Germinal center (tissue), 1 donor: Measurements from ENCODE around the gene MORN3.
"Not testable (repeated sequence)": the region's sequence is repeated elsewhere in the genome, so short reads cannot be mapped to it uniquely, and the experiment has no call there.

Experiments used
- DNase-seq: peaks from one replicate; pipeline ENCODE4 v3.0.0; 2012; ENCODE audit warnings: mixed read lengths, low spot score

Gene MORN3

DNA sequence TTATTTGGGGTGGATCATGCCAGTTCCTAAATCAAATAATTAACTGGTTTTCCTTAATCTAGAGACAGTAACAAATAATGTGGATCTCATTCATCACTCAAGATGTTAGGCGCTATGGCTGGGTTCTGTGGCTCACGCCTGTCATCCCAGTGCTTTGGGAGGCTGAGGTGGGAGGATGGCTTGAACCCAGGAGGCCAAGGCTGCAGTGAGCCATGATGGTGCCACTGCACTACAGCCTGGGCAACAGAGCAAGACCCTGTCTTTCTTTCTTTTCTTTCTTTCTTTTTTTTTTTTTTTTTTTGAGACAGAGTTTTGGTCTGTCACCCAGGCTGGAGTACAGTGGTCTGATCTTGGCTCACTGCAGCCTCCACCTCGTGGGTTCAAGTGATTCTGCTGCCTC lies 23.3 kb upstream of the MORN3 start:
- not testable (repeated sequence) for DNase-seq

DNA sequence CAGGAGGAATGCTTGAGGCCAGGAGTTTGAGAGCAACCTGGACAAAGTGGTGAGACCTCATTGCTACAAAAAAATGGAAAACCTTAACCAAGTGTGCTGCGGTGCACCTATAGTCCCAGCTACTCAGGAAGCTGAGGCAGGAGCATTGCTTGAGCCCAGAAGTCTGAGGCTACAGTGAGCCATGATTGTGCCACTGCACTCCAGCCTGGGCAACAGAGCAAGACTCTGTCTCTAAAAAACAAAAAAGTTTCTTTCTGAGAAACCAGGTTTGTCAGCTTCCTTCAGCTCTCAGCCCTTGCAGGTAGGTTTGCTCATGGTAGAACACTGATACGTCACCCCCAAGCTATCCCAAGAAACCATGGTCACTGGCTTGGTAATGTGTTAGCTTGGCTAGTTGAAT lies 20.0 kb upstream of the MORN3 start:
- no peak for DNase-seq

DNA sequence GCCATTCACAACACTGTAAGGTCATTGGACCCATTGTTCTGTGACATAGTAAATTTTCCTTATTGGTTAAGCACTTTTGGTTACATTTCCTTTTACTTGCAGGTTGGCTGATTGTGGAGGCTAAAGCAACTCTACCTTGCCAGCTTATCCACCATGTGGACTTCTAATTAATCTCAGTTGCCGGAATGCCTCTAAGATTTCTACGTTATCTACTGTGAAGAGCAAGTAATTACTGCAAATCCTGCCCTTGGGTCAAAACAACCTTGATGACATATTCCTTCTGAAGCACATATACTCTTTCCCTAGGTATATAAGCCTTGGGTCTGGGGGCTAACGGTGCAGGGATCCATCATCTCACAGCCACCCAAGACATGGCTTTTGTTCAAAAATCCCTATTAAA lies 19.5 kb upstream of the MORN3 start:
- no peak for DNase-seq

DNA sequence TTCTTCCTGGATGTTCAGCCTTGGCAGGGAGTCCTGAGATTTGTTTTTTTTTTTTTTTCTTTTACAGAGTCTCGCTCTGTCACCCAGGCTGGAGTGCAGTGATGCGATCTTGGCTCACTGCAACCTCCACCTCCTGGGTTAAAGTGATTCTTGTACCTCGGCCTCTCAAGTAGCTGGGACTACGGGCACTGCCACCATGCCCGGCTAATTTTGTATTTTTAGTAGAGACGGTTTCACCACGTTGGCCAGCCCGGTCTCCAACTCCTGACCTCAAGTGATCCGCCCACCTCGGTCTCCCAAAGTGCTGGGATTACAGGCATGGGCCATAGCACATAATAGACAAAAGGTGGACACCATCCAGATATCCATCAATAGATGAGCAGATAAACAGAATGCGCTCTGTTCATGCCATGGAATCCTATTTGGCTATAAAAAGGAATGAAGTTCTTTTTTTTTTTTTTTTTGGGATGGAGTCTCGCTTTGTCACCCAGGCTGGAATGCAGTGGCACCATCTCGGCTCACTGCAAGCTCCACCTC lies 10.3 kb upstream of the MORN3 start:
- not testable (repeated sequence) for DNase-seq

DNA sequence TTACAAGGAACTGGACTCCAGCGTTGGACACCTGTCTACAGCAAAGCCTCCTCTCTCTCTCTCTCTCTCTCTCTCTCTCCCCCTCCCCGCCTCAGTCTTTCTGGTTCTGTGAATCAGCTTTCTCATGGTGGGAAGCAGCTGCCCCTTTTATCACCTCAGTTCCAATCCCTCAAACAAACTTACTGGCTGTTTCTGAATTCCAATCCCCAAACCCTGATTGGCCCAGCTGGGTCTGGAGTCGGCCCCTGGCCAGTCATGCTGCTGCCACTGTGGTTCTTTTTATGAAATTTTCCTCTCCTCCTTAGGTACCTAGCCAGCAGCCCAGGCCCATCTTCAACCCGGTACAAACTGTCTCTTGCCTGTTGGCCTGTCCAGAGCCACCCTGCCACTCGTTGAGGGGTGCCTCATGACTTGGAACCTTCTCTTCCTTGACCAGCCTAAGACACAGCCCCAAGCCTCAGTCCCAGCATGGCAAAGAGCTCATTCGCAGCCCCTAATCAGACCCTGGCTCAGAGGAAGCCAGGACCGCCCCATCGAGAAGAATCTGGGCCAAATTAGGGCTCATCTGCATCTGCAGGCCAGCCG lies 9.4 kb upstream of the MORN3 start:
- no peak for DNase-seq

DNA sequence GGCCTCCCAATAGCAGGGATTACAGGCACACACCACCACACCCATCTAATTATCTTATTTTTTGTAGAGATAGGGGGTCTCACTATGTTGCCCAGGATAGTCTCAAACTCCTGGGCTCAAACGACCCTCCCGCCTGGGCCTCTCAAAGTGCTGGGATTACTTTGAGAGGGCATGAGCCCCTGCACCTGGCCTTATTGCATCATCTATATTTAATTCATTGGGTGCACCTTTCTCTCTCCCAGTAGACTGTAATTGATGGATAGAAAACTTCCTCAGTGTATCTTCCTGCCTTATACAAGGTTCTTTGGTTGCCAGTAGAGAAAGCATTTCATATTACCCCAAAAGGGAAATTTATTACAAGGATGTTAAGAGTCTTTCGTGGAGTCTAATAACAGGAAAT lies 8.9 kb upstream of the MORN3 start:
- DNase-seq = no peak

DNA sequence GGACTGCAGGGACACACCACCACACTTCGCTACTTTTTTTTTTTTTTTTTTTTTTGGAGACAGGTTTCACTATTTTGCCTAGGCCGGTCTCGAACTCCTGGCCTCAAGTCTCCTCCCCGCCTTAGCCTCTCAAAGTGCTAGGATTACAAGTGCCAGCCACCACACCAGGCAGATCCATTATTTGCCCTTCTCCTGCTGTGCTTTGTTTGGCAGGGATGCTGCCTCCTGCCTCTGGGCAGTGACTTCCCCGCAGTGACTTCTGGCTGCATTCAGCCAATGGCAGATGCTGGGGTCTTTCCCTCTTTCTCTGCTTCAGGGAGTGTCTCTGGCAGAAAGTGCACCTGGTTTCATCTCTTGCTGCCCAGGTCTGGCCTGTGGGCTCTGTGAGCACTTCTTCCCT lies 6.7 kb upstream of the MORN3 start:
- DNase-seq = no peak

DNA sequence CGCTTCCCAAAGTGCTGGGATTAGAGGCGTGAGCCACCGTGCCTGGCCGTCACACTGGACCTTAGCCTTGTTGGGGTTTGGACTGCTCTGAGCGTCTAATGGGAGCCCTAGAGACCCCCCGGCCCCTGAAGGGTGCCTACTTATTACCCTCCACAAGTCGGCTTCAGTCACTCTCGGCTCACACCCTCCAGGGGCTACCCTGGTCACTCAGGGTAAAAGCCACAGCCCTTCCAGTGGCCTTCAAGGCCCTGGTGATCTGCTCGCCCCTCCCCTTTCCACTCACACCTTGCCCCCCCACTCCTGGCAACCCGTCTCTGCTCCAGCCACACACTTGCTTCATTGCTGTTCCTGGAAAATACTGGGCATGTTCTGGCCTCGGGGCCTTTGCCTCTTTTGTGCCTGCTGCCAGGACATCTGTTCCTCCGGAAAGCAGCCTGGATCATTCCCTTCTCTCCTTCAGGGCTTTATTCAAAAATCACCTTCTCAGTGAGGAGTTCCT lies 3.6 kb upstream of the MORN3 start:
- no peak for DNase-seq

DNA sequence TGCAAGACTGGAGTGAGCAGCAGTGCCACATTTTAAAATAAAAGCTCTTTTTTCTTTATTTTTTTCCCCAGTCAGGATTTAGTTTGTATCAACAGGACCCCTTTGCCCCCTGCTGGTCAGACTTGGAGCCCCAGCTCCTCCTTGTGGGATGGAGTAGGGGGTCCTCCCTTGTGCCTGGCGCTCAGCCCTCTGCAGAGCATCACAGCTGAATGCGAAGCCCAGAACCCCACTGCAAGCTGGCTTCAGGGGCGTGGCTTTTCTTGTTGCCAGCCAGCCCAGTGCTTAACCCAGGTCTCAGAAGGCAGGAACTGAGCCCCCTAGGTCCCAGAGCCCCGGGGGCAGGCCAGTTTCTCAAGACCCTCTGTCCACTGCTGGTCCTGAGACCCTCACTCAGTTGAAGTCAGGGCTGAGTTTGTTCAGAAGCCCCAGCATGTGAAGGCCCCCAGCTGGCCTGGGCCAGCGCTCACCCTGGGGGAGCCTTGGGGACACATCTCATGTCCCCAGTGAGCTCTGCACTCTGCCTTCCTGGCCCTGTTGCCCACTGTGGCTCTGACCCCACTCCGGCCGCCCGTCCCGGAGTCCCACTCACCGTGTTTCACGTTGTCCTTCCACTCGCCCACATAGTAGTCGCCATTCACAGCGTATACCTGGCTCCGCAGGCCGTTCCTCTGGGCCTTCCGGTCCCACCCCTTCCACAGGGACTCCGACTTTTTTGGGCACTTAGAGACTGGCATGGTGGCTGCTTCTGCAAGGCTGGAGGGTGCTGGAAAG lies 519 bp downstream of the MORN3 start:
- DNase-seq = no peak

DNA sequence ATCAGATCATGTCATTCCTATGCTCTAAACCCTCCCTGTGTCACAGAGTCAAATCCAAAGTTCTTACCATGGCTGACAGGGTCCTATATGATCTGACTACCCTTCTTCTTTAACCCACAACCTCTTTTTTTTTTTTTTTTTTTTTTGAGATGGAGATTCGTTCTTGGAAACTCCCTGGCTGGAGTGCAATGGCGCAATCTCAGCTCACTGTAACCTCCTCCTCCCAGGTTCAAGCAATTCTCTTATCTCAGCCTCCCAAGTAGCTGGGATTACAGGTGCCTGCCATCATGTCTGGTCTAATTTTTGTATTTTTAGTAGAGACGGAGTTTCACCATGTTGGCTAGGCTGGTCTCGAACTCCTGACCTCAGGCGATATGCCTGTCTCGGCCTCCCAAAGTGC lies 2.6 kb downstream of the MORN3 start:
- not testable (repeated sequence) for DNase-seq

DNA sequence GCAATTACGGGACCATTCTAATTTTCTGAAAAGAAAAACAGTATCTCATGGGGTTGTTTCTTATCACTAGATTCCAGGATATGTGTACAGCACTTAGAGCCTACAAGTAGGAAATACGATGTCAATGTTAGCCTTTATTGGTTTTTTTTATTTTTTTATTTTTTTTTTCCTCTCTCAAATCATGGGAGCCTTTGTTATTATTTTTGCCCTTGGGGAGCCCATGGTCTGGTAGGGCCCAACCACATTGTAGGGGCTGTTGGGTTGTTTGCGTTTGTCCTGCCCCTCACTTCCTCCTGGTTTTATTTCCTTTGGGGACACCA lies 5.9 kb downstream of the MORN3 start:
- DNase-seq = no peak

DNA sequence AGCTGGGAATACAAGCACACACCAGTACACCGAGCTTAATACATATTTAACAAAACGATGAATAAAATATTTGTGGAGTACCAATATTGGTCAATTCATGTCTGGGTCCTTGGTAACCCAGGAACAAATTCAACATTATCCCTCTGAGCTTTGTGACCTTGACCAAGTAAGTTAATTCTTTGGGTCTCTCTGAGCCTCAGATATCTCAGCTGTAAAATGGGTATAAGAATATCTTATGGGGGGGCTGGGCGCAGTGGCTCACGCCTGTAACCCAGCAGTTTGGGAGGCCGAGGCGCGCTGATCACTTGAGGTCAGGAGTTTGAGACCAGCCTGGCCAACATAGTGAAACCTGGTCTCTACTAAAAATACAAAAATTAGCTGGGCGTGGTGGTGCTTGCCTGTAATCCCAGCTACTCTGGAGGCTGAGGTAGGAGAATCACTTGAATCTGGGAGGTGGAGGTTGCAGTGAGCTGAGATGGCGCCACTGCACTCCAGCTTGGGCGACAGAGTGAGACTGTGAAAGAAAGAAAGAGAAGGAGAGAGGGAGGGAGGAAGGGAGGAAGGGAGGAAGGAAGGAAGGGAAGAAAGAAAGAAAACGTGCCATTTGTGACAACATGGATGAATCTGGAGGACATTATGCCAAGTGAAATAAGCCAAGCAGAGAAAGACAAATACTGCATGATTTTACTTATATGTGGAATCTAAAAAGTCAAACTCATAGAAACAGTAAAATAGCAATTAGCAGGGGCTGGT lies 7.9 kb downstream of the MORN3 start:
- DNase-seq = not testable (repeated sequence)

DNA sequence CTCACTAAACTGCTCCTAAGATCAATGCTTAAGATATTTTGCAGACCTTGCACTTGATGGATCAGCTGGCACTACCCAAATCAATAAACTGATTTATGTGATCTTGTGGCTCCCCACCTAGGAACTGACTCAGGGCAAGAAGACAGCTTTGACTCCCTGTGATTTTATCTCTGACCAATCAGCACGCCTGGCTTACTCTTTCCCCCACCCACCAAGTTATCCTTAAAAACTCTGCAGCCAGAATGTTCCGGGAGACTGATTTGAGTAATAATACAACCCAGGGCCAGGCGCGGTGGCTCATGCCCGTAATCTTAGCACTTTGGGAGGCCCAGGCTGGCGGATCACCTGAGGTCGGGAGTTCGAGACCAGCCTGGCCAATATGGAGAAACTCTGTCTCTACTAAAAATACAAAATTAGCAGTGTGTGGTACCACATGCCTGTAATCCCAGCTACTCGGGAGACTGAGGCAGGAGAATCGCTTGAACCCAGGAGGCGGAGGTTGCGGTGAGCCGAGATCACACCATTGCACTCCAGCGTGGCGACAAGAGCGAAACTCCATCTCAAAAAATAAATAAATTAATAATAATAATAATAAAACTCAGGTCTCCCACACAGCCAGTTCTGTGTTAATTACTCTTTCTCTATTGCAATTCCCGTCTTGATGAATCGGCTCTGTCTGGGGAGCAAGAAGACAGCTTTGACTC lies 12.0 kb downstream of the MORN3 start:
- no peak for DNase-seq

DNA sequence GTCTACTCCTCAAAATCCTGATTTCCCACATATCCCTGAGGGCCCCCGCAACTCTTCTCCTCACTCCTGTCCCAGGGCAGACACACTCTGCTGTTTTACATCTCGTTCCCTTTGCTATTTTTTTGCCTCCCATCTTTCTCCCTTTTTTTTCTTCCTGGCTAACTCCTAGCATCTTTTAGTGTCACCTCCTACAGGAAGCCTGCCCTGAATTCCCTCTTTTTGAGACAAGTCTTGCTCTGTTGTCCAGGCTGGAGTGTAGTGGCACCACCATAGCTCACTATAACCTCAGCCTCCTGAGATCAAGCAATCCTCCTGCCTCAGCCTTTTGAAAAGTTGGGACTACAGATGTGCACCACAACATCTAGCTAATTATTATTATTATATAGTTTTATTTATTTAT lies 13.3 kb downstream of the MORN3 start:
- no peak for DNase-seq

DNA sequence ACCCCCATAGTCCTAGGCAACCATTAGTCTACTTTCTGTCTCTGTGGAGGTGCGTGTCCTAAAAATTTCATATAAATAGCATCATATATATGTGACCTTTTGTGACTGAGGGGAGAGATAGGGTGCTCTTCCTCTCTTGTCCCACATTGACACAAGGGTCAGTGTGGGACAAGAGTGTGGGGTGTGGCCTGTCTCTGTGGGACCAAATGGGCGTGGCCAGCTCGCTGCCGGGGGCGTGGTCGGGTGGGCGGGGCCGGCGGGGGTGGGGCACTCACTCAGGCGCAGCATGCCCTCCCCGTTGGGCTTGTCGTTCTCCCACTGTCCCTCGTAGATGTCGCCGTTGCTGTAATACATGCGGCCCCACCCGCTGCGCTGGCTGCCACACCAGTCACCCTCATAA lies 15.5 kb downstream of the MORN3 start:
- no peak for DNase-seq

DNA sequence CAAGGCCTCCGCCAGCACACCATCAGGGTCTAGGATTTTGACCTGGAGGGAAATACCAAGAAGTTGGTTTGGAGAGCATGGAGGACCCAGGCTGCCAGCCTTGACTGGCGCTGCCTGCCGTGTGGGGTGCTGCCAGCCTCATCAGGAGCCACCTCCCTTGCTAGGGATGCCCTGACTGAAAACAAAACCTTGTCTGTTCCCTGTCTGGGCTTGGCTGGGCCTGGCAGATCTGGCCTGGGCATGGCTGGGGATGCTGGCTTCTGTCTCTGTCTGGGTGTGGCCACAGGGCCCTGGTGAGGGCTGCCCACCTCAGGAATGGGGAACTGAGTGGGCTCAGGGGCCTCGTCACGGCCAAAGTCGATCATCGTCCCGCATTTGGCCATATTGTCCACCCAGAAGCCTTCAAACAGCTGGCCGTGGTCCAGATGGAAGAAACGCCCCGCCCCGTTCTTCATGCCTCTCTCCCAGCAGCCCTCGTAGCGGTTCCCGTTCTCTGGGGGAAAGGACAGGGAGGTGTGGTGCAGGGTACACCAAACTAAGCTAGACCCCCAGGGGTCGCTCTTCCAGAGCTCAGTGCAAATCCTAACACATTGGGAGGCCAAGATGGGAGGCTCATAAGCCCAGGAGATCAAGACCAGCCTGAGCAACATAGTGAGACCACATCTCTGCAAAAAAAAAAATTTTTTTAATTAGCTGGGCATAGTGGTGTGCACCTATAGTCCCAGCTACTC lies 16.5 kb downstream of the MORN3 start:
- no peak for DNase-seq

DNA sequence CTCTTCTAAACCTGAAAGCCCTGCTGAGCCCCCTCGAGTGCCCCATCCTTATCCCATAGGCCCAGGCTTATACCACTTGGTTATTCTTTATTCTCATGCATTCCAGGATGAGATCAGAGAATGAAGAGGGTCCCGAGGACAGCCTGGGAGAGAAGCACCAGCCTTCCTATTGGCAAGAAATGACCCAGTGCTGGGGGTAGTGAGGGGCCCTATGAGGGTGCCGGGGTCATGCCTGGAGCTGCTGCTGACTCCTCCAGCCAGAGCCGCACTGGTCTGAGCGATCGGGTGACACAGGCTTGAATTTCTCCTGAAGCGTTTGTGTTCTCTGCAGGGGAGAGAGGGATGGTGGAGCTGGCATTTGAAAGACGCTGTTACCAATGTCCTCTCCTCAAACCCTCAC lies 18.1 kb downstream of the MORN3 start:
- DNase-seq = no peak

DNA sequence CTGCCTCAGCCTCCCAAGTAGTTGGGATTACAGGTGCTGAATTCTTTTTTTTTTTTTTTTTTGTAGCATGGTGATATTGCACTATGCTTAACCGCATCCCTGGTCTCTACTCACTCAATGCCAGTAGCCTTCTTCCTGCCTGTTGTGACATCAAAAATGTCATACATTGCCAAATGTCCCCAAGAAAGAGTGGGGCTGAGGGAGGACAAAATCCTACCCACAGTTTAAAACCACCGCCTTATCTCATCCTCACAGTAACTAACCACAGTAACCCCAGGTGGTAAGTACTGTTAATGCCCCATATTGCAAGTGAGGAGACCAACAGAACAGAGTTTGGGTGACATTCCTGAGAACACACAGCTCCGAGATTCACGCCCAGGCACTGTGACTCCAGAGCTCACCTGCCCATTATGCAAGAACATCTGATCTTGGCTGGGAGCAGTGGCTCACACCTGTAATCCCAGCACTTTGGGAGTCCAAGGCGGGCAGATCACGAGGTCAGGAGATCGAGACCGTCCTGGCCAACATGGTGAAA lies 19.6 kb downstream of the MORN3 start:
- DNase-seq = no peak

DNA sequence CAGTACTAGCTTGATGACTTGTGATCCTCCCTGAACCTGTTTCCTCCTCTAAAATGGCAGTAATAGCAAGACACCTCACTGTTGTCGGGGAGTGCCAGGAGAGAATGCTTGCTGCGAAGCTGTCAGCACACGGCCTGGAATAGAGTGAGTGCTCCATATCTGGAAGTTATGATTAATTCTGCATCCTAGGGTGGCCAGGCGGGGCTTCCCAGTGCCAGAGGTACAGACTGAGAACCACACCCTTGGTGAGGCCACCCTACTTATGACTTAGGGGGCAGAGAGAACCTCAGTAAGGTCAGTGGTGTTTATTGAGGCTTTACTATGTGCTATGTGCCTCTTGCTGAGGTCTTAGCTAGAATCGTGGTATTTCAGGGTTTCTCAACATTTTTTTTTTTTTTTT lies 20.1 kb downstream of the MORN3 start:
- no peak for DNase-seq

DNA sequence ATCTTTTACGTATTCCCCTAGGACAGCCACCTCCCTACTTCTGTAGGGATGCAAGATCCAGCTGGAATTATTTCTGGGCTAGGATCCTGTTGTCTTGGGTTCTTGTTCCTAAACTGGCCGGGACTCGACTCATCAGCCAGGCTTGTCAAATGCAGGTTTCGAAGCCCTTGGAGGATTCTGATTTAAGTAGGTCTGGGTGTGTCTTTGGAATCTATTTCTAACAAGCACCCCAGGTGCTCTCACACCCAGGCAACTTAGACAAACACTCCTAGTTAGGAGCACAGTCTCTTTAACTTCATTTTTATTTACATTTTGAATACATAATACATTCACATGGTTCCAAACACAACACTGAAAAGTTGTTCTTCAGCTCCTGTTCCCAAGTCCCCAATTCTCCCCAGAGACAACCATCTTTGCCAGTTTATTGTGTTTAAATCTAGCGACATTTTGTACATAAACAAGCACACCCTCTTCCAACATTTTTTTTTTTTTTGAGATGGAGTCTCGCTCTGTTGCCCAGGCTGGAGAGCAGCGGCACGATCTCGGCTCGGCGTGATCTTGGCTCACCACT lies 20.9 kb downstream of the MORN3 start:
- no peak for DNase-seq

DNA sequence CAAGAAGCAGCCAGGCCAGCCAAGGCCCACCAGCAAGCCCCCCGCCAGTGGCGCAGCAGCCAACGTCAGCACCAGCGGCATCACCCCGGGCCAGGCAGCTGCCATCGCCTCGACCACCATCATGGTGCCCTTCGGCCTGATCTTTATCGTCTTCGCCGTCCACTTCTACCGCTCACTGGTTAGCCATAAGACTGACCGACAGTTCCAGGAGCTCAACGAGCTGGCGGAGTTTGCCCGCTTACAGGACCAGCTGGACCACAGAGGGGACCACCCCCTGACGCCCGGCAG lies 28.2 kb downstream of the MORN3 start:
- no peak for DNase-seq
